Neural cell (in vitro differentiated cells): ENCODE results near the gene SEC61A1. TPM values are rescaled to one million over a fixed set of nuclear protein-coding genes. Genes with fewer than 3 reads are reported as not detected.

ENCODE experiments used
- H2AFZ ChIP-seq: fragments of 200-600, 300-800 bp; sonication (generic), shearing (Covaris generic); 2 replicates; pipeline ENCODE4 v1.6.0; 2014; ENCODE audit warnings: low read depth, mild to moderate bottlenecking, antibody characterized with exemption, low read length, moderate library complexity
- H3F3A ChIP-seq: fragments of 200-600 bp; shearing (Covaris generic); 2 replicates; pipeline ENCODE4 v1.6.1; 2016; ENCODE audit warnings: mild to moderate bottlenecking, moderate library complexity, mixed read lengths, antibody characterized with exemption, low read length; ENCODE audit not compliant: insufficient read depth, poor library complexity, severe bottlenecking
- H3K27ac ChIP-seq: fragments of 200-600, 300-800 bp; sonication (generic), shearing (Covaris generic); 2 replicates; pipeline ENCODE4 v1.5.1; 2014; ENCODE audit warnings: mild to moderate bottlenecking, low read length, moderate library complexity
- H3K27me3 ChIP-seq: fragments of 300-800, 200-600 bp; sonication (generic), shearing (Covaris generic); 2 replicates; pipeline ENCODE4 v1.6.0; 2014; ENCODE audit warnings: mild to moderate bottlenecking, low read depth, low read length, moderate library complexity; ENCODE audit not compliant: insufficient read depth
- H3K36me3 ChIP-seq: fragments of 300-800, 200-600 bp; sonication (generic), shearing (Covaris generic); 2 replicates; pipeline ENCODE4 v1.5.1; 2014; ENCODE audit warnings: mild to moderate bottlenecking, antibody characterized with exemption, low read length, moderate library complexity; ENCODE audit not compliant: insufficient read depth
- H3K4me2 ChIP-seq: fragments of 300-800, 200-600 bp; sonication (generic), shearing (Covaris generic); 2 replicates; pipeline ENCODE4 v1.6.0; 2014; ENCODE audit warnings: mild to moderate bottlenecking, low read length
- H3K4me3 ChIP-seq: fragments of 300-800, 200-600 bp; sonication (generic), shearing (Covaris generic); 2 replicates; pipeline ENCODE4 v1.5.1; 2014; ENCODE audit warnings: mild to moderate bottlenecking, low read length, moderate library complexity
- H3K79me2 ChIP-seq: fragments of 200-600 bp; shearing (Covaris generic); replicated peaks from 2 replicates; pipeline ENCODE4 v1.6.0; 2014; ENCODE audit warnings: mild to moderate bottlenecking, low read length, moderate library complexity; ENCODE audit not compliant: insufficient read depth
- H3K9ac ChIP-seq: fragments of 300-800, 200-600 bp; sonication (generic), shearing (Covaris generic); 2 replicates; pipeline ENCODE4 v1.6.1; 2016; ENCODE audit warnings: mild to moderate bottlenecking, low read length, mixed read lengths
- H3K9me2 ChIP-seq: fragments of 200-600 bp; shearing (Covaris generic); 2 replicates; pipeline ENCODE4 v1.6.1; 2016; ENCODE audit warnings: mild to moderate bottlenecking, low read length, mixed read lengths; ENCODE audit not compliant: insufficient read depth
- H3K9me3 ChIP-seq: fragments of 200-600, 300-800 bp; sonication (generic), shearing (Covaris generic); 2 replicates; pipeline ENCODE4 v1.6.1; 2016; ENCODE audit warnings: mild to moderate bottlenecking, mixed run types, low read length, moderate library complexity, mixed read lengths
- H4K20me1 ChIP-seq: fragments of 200-600 bp; shearing (Covaris generic); 2 replicates; pipeline ENCODE4 v1.6.1; 2016; ENCODE audit warnings: mild to moderate bottlenecking, mixed run types; ENCODE audit not compliant: insufficient read depth
- CTCF ChIP-seq: fragments of 450-650 bp; IDR thresholded peaks from 2 replicates; pipeline ENCODE4 v1.5.1; 2014; ENCODE audit warnings: antibody characterized with exemption, mild to moderate bottlenecking, moderate library complexity; ENCODE audit not compliant: poor library complexity, severe bottlenecking
- EP300 ChIP-seq: fragments of 450-650 bp; conservative IDR thresholded peaks from 2 replicates; pipeline ENCODE4 v1.6.1; 2014; ENCODE audit warnings: antibody characterized with exemption, mild to moderate bottlenecking, moderate library complexity; ENCODE audit not compliant: poor library complexity, severe bottlenecking
- EZH2 ChIP-seq: fragments of 200-600, 300-800 bp; shearing (Covaris generic), sonication (generic); IDR thresholded peaks from 2 replicates; pipeline ENCODE4 v1.6.1; 2014; ENCODE audit warnings: antibody characterized with exemption, low read length, borderline replicate concordance, mild to moderate bottlenecking; ENCODE audit not compliant: insufficient read depth, poor library complexity, severe bottlenecking
- MXI1 ChIP-seq: fragments of 450-650 bp; conservative IDR thresholded peaks from 2 replicates; pipeline ENCODE4 v1.6.1; 2014; ENCODE audit warnings: antibody characterized with exemption, mild to moderate bottlenecking; ENCODE audit not compliant: poor library complexity, severe bottlenecking
- POLR2AphosphoS5 ChIP-seq: IDR thresholded peaks from 2 replicates; pipeline ENCODE4 v1.6.1; 2012
- RAD21 ChIP-seq: fragments of 450-650 bp; conservative IDR thresholded peaks from 2 replicates; pipeline ENCODE4 v1.6.1; 2014; ENCODE audit warnings: antibody characterized with exemption, mild to moderate bottlenecking, moderate library complexity
- REST ChIP-seq: IDR thresholded peaks from 2 replicates; pipeline ENCODE4 v1.6.1; 2012; ENCODE audit warnings: borderline replicate concordance
- SMC3 ChIP-seq: fragments of 450-650 bp; conservative IDR thresholded peaks from 2 replicates; pipeline ENCODE4 v1.6.1; 2014; ENCODE audit warnings: antibody characterized with exemption, mild to moderate bottlenecking, moderate library complexity; ENCODE audit not compliant: poor library complexity
- TAF1 ChIP-seq: IDR thresholded peaks from 2 replicates; pipeline ENCODE4 v1.6.1; 2012; ENCODE audit warnings: low read depth
- polyA plus RNA-seq: library from polyadenylated mRNA; depleted of rRNA; stranded (reverse); fragments of >200 nt; gene quantifications from 2 replicates; pipeline ENCODE4 v1.2.3, GENCODE V29; 2014

SEC61A1 gene
- polyA plus RNA-seq, 1 donor from 2014 or later = 91.6 TPM

GRCh38 chr3:128077665-128078064, 25.4 kb downstream of the SEC61A1 start:
- Histone ChIP-seq H3F3A (no peaks in the 10 kb centered on the region), H2AFZ (no peak overlapping the region), H3K4me3 (no peak overlapping the region), H3K9me2 (no peaks in the 10 kb centered on the region), H3K27me3 (peaks cover 11% of the 10 kb centered on the region), H3K9ac (no peak overlapping the region), H4K20me1 (no peaks in the 10 kb centered on the region), H3K36me3 (no peaks in the 10 kb centered on the region), H3K4me2 (no peak overlapping the region), H3K79me2 (no peaks in the 10 kb centered on the region), H3K27ac (no peak overlapping the region), H3K9me3 (no peaks in the 10 kb centered on the region)
- no peak for TF ChIP-seq REST
- no peak for TF ChIP-seq TAF1
- TF ChIP-seq EZH2 = no peak
- TF ChIP-seq SMC3 = no peak
- no peak for TF ChIP-seq MXI1
- TF ChIP-seq RAD21 = no peak
- no peak for TF ChIP-seq CTCF
- TF ChIP-seq EP300 = no peak
- TF ChIP-seq POLR2AphosphoS5 = no peak

- TF ChIP-seq SMC3 (no peak), REST (no peak), CTCF (no peak), EP300 (no peak), EZH2 (no peak), POLR2AphosphoS5 (no peak)
- H3K9me3 ChIP-seq = no peaks in the 10 kb centered on the region
Measured at GRCh38 chr3:128078322-128078721, 26.1 kb downstream of the SEC61A1 start.

More at GRCh38 chr3:128078322-128078721, 26.1 kb downstream of the SEC61A1 start:
- H4K20me1 ChIP-seq = no peaks in the 10 kb centered on the region
- H3K27me3 ChIP-seq = peaks cover 11% of the 10 kb centered on the region
- no peak overlapping the region for H3K4me2 ChIP-seq
- H3K9ac ChIP-seq = no peak overlapping the region
- no peak overlapping the region for H3K4me3 ChIP-seq
- no peak overlapping the region for H2AFZ ChIP-seq
- H3K36me3 ChIP-seq = no peaks in the 10 kb centered on the region
- H3K27ac ChIP-seq = no peak overlapping the region
- no peaks in the 10 kb centered on the region for H3K9me2 ChIP-seq
- no peaks in the 10 kb centered on the region for H3K79me2 ChIP-seq
- no peaks in the 10 kb centered on the region for H3F3A ChIP-seq
